ENCODE results near the gene PKP3. TPM values are rescaled to one million over a fixed set of nuclear protein-coding genes. Genes with fewer than 3 reads are reported as not detected.

PKP3 gene
- total RNA-seq, 1 donor from 2014 or later: not detected

DNA sequence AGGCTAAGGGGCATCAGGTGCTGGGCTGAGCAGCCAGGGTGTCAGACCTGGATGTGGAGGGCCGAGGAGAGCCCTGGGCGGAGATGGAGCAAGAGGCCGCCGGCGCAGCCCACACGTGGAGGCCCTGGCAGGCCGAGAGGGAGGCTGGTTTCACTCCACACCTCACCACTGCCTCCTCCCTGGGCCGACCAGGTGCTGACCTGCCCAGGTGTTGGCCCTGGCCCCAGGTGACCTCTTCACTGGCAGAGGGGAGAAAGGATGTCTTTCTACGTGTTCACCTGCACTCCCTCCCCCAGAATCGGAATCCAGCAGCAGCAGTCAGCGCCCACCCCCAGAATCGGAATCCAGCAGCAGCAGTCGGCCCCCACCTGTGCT, 47.0 kb downstream of the PKP3 start:
- FAIRE-seq: no peak
- no peak for DNase-seq (ENCODE audit: low spot score in 2 of 2)

DNA sequence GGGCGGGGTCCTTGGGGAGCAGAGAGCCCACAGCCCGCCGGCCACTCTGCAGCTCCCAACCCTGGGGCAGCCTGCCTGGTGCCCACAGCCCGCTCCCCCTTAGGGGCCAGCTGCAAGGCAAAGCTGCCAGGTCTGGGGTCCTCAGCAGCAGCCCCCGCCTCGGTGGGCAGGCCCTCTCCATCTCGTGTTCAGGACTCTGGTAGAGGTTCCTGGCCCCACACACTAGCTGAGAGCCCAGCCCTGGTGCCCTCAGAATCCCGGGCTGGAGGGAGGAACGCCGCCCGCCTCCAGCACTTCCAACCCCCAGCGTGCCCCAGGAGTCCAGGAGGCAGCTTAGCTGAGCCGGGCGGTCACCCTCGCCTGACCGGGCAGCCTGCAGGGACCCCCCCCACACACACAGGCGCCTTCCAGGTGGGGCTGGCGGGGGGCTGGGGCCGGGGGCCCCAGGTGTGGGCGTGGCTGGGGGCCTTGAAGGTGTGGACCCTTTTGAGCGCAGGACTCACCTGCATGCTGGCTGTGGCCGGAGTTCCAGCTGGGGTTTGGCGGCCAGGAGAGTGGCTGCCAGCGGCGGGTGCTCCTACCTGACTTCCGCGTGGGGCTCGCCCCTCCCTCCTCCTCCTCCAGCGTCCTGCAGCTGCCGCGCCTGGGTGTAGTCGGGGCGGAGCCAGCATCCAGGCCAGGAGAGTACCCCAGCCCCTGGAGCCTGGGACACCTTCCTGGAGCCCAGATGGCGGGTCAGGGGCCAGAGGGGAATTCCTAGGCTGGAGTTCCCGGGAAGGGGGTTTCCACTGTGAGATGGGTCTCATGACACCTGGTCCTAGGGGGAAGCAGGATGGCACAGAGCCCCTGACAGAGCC, 47.6 kb downstream of the PKP3 start, which contains the start of gene ANO9:
TSS of gene ANO9 (minus strand) at position 594 of the 857 bp plus-strand sequence. CDS start at position 509, 85 bp downstream.
- FAIRE-seq: no peak
- DNase-seq (ENCODE audit: low spot score in 2 of 2): no peak

DNA sequence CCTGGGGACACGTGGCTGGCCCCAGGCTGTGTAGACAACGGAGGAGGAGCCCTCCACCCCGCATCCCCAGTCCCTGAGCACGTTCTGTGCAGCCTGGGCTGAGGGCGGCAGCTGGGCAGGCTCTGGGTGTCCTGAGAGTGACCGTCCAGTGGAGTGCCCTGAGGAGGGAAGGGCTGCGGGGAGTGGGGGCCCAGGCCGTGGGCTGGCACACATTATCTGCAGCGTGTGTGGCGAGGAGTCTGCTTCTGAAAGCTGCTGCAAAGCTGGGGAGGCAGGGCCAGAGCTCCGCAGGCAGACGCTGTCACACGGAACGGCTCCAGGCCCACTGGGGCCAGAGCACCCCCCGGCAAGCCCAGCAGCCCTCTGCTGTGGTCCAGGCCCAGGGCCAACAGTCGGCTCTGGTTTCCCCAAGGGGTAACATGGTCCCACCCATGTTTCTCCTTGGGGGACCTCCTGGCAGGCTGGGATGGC, 48.6 kb downstream of the PKP3 start:
- FAIRE-seq: no peak
- DNase-seq (ENCODE audit: low spot score in 2 of 2): no peak

DNA sequence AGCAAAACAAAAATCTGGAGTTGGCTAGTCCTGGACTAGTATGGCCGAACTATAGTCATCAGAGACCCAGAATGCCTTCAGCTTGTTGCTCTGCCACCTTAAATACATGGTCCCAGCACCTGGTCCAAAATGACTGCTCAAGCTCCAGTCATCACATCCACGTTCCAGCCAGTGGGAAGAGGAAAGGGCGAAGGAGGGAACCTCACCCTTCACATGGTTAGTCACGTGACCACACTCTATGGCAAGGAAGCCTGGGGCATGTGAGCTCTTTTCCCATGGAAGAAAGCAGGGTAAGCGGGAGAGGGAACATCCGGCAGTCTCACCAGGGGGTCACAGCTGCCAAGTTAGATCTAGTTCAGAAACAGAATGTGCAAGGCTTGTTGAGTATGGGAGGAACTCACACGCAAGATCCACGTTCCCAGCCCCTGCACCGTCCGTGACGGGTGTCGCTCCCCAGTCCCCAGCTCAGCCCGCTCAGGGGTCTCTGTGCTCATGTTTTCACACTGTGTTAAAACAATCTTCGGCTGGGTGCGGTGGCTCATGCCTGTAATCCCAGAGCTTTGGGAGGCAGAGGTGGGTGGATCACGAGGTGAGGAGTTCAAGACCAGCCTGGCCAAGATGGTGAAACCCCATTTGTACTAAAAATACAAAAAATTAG, 49.7 kb downstream of the PKP3 start:
- FAIRE-seq: no peak
- no peak for DNase-seq (ENCODE audit: low spot score in 2 of 2)

DNA sequence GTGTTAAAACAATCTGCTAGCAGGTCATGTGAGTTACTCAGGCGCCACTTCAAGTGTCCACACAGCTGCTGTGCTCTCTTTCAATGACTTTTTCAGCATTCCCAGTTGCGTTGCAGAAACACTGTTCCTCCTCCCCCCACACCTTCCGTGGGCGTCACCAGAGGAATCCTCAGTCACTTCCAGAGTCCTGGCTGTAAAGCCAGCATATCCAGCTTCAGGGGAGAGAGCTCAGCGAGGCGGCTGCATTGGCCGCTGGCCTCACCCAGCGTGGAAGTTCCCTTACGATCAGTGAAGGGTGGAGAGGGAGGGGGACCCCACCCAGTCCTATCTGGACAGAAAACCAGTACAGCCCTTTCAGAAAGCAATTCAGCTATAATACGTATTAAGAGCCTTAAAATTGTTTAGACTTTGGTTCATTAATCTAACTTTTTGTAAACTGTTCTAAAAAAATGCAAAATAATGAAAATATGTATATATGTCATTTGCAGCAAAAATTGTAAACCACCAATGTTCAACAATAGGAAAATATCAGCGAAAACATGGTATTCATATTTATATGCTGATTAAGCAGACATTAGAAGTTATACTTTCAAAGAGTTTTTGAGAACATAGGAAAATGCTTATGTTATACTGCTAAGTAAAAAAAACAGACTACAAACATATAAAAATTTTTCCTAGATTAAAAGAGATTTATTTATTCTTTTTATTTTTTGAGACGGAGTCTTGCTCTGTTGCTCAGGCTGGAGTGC, 50.6 kb downstream of the PKP3 start:
- no peak for FAIRE-seq
- no peak for DNase-seq (ENCODE audit: low spot score in 2 of 2)

DNA sequence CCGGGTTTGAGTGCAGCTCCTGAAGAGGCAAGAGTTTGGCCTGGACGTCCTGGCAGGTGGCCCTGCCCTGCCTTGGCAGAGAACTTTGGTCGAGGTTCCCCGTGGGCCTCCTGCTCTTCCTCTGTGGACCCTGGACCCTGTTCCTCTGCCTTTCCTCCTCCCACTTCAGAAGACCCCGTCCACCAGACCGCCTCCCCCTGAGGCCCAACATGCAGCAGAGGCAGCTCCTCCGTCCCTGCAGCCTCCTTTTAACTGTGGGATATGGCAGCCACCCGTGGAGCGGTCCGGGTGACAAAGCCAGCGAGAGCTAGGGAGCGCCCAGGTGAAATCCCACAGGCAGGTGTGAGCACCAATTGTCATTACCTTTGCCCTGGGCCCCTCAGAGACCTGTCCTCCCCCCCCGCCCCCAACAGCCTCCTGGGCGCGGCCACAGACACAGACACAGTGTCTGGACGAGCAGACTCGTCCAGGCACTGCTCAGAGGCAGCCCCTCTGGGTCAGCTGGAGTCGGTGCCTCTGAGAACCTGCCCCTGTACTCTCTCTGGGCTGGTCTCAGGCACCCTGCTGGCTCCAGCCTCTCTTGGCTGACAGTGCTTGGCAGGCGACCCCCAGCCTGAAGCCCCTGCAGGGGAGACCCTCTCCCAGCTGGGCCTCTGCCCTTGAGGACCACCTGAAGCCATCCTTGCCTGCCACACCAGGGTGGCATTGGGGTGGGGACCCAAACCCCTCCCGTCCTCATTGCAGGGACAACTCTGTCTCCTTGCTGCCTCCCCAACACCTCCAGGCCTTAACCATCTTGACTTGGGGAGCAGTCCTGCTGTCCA, 52.0 kb downstream of the PKP3 start:
- DNase-seq (ENCODE audit: low spot score in 2 of 2) (no peak), FAIRE-seq (no peak)

DNA sequence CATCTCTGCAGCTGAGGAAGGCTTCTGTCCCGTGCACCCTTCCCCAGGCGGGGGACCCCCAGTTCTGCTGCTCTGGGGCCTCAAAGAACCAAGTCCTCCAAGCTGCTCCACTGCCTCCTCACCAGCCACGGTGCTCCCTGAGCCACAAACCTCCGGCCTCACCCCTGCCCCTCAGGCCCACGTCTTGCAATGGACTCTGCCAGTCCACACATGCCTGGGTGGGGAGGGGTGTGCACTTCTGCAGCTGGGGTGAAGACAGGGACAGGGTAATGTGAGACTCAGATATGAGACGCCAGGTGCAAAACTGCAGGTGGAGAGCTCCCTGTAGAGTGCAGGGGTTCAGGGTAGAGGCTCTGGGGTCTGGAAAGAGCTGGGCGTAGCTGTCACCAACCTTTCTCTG, 52.9 kb downstream of the PKP3 start:
- no peak for FAIRE-seq
- no peak for DNase-seq (ENCODE audit: low spot score in 2 of 2)

DNA sequence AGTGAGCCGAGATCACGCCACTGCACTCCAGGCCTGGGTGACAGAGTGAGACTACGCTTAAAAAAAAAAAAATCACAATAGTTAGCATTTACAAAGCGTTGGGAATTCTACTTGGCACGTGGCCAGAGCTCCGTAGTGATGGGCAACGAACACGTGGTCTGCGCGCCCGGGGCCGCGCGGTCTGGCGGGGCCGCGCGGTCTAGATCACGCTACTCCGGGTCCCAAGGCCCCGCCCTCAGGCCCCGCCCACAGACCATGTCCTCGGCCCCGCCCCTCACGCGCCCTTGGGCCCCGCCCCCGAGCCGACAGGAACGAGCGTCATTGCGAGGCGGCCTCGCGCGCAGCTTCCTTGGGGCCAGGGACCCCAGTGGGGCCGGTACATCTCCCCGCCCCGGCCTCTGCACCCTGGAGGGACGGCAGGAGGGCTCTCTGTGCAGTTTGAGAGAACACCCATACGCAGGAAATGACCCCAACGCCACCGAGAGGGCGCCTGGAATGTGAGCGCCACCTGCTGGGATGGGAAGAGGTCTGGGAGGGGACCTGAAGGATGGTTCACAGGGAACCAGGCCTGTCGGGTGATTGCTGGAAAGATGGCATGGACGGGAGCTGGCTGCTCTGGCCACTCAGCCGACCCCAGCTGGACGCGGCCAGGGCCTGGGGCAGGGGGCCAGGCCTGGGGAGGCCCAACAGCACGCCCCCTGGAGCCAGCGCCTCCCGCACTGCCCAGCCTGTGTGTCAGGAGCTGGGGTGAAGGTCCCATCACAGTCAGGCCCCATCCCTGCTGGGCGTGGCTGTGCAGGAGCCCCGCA, 54.1 kb downstream of the PKP3 start:
- FAIRE-seq (no peak), DNase-seq (ENCODE audit: low spot score in 2 of 2) (peak; percentile 95 to 97)

DNA sequence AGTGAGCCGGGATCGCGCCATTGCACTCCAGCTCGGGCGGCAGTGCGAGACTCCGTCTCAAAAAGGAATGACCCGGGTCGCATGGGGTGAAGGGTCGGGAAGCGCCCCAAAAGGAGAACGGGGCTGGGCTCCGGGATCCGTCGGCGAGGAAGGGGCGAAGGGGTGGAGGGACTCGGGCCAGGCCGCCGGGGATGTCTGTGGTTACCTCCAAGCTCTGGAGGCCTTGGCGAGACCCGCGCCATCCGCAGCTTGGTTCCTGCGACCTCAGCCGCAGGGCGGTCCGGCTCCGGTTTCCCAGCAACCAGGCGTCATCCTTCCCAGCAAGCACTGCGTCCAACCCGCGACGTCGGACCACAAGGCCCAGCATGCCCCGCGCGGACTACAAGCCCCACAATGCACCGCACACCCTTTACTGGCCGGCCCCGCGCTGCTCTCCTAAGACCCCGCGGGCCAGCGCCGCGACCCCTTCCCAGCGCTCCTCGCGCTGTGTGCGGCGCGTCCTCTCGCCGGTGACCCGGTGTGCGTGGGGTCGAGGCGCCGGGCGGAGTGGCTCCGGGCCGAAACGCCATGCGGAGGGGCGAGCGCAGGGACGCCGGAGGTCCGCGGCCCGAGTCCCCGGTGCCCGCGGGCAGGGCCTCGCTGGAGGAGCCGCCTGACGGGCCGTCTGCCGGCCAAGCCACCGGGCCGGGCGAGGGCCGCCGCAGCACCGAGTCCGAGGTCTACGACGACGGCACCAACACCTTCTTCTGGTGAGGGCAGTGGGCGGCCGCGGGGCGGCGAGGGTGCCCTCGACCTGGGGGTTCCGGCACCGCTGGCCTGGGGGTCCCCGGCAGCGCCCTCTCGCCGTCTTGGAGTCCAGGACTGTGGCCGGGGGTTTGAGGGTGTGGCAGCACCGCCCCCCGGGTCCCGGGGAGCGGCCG, 56.1 kb downstream of the PKP3 start, which contains the start of gene PTDSS2:
TSS of gene PTDSS2 (plus strand) at position 391 of the 920 bp plus-strand sequence. CDS start at position 568, 177 bp downstream.
- DNase-seq (ENCODE audit: low spot score in 2 of 2): peak; percentile 95 to 98
- FAIRE-seq: no peak

DNA sequence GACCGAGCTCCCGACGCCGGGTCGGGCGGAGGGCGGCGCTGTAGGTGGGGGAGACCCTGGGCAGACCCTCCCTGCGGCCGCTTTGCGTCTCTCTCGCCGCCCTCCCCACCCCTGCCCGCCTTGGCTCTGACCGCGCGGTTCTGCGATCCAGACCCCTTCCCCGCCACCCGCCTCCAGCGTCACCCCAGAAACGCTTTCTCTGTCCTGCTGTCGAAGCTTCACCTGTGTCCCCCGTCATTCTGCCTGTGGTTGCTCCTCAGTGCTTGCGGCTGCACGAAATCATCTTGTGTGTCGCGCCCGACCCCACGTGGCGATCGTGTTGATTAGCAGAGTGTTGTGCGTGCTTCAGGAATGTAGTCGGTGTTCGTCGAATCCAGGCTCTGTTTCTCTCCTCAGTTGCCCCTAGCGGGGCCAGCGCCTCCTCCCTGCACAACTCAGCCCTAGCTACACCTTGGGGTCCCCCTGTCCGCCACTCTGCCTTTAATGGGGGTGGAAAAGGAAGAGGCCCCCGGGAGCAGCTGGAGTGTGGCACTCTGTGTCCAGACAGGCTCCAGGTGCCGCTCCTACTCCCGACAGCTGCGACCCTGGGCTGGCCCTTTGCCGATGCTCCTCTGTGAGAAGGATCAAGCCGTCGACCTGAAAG, 56.9 kb downstream of the PKP3 start:
- FAIRE-seq (no peak), DNase-seq (ENCODE audit: low spot score in 2 of 2) (peak; percentile 68 to 71)

DNA sequence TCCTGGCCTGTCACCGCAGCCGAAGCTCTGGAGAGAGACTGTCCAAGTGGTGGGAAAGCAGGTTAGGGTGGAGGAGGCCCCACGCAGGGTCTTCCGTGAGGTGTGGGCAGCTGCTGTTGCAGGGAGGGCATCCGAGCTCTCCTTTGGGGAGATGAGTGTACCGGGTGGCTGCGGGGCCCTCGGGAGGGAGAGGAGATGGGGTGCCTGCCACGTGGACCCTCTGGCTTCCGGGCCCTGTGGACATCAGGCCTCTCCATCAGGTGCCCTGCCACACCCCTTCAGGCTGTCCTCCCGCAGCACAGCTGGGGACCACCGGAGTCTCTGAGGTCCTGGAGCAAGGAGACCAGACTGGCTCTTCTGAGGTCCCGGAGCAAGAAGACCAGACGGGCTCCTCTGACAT, 57.7 kb downstream of the PKP3 start:
- DNase-seq (ENCODE audit: low spot score in 2 of 2) (no peak), FAIRE-seq (no peak)

DNA sequence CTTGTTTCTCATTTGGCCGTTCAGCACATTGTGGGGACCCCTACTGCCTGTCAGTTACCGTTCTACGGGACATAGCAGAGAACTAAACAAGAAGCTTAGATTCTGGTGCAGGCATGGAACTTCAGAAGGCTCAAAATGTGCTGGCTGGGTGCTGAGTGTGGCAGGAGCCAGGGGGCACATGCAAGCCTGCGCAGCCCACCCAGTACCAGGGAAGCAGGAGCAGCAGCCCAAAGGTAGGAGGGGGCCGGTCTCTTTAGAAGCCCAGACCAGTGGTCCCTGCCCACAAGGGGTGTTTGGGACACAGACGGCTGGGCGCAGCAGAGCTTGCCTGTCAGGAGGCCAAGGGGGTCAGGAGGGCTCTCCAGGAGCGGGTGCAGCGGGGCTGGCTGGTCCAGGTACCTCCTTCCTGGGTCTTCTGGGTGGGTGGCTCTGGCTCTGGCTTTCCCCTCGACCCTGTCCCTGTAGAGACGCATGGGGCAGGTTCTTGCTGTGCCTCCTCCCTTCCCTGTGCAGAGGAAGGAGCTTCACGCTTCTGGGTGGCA, 58.3 kb downstream of the PKP3 start:
- DNase-seq (ENCODE audit: low spot score in 2 of 2) (no peak), FAIRE-seq (no peak)

DNA sequence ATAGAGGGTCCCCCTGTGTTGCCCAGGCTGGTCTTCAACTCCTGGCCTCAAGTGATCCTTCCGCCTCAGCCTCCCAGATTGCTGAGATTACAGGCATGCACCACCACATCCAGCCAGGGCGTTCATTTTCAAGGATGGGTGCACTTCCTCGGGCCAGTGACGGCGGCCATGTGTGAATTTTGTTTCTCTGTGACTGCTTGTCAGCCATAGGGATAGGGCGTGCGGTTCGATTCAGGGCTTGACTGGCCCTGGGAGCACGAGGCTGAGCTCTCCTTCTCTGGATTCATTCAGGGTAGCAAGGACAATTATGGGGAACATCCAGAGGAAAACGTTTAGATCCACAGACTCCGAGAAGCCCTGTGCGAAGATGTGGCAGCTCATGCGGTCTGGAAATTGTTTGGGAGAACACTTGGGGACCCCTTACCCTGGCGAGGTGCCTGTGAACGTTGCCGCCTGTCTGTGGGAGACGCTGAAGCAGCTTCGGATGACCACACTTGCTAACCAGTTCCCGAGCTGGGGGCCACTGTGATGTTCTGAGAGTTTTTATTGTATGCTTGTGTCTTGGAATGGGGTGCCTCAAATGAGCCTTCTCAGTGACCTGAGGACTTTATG, 59.0 kb downstream of the PKP3 start:
- DNase-seq (ENCODE audit: low spot score in 2 of 2) (no peak), FAIRE-seq (no peak)

DNA sequence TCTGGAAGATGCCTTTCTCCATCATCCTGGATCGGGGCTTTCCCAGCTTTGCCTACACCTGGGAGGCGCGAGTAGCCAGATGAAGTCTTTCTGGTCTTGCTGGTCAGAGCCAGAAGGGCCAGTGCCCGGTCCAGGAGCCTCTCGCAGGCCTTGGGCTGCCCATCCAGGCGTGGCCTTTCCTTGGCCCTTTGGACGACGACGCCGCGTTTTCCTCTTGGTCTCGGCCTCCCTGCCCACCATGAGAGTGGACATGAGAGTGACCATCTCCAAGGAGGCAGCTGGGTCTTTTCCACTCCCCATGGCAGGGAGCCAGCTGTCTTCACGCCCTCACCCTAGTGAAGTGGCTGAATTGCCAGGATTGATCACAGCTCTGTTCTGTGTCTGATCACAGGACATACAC, 59.6 kb downstream of the PKP3 start:
- DNase-seq (ENCODE audit: low spot score in 2 of 2) (no peak), FAIRE-seq (no peak)

DNA sequence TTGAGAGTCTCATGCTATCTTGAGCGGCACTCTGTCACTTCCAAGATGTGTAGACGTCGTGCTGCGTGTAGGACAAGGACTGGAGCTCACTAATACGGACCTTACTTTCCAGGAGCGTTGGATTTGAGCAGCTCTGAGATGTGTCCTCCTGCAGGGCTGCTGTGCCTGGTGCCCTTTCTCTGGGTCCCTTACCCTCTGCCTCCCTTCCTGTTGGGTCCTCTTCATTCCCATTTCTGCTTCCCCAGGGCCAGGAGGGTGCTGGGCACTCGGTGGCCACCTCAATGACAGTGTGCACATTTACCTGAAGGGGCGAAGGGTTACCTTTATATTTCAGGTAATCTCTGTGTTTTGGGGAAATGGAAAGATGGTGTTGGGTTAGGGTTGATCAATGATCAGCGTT, 60.0 kb downstream of the PKP3 start:
- FAIRE-seq (no peak), DNase-seq (ENCODE audit: low spot score in 2 of 2) (no peak)
